SK-N-SH (cell line): ENCODE data around the gene ABCD1. TPM values are rescaled to one million over a fixed set of nuclear protein-coding genes. Genes with fewer than 3 reads are reported as not detected.
"Not testable (repeated sequence)": the region's sequence is repeated elsewhere in the genome, so short reads cannot be mapped to it uniquely, and the experiment has no call there.

Source experiments
- CTCF ChIA-PET: fragments of 300-600, 350-600 bp; formaldehyde crosslinking; extraction: SDS; loops from one replicate; lab custom pipeline; 2021; lab: Yijun Ruan, JAX
- POLR2A ChIA-PET: fragments of 350-600 bp; sonication (Branson Sonifier 250); formaldehyde crosslinking; extraction: SDS; loops from one replicate; lab custom pipeline; 2020; ENCODE audit warnings: antibody characterized with exemption, inconsistent platforms; lab: Yijun Ruan, JAX
- DNase-seq: peaks from one replicate; pipeline ENCODE4 v3.0.0; 2012
- H2AFZ ChIP-seq: fragments of 200-600 bp; sonication (generic); 2 replicates; pipeline ENCODE4 v1.8.1; 2016; ENCODE audit warnings: antibody characterized with exemption, mild to moderate bottlenecking, low read depth
- H3F3A ChIP-seq: fragments of 200-600 bp; sonication (generic); replicated peaks from 2 replicates; pipeline ENCODE3; 2016; ENCODE audit warnings: antibody characterized with exemption, mild to moderate bottlenecking; ENCODE audit not compliant: insufficient read depth
- H3K27ac ChIP-seq, 2 experiments: fragments of 200-500 bp in 1 of 2; fragments of 200-600 bp in 1 of 2; sonication (Bioruptor generic) in 1 of 2; sonication (generic), shearing (Covaris generic) in 1 of 2; 2 replicates each; pipeline versions ENCODE4 v1.5.1 to v1.6.1; 2014 to 2016; ENCODE audit warnings: low read depth in 2 of 2, inconsistent platforms in 1 of 2, low read length in 1 of 2, mild to moderate bottlenecking in 1 of 2, mixed read lengths in 1 of 2
- H3K27me3 ChIP-seq: fragments of 200-600 bp; sonication (generic), shearing (Covaris generic); 2 replicates; pipeline ENCODE4 v1.6.1; 2016; ENCODE audit warnings: mixed run types; ENCODE audit not compliant: insufficient read depth
- H3K36me3 ChIP-seq, 2 experiments: fragments of 200-500 bp in 1 of 2; fragments of 200-600 bp in 1 of 2; sonication (Bioruptor generic) in 1 of 2; sonication (generic) in 1 of 2; replicated peaks in 1 of 2; 2 replicates each; pipeline versions ENCODE3 to v1.5.1; 2014 to 2016; ENCODE audit warnings: low read length in 1 of 2, mild to moderate bottlenecking in 1 of 2; ENCODE audit not compliant: insufficient read depth in 2 of 2, control insufficient read depth in 1 of 2
- H3K4me1 ChIP-seq, 2 experiments: fragments of 200-500 bp in 1 of 2; fragments of 200-600 bp in 1 of 2; sonication (Bioruptor generic) in 1 of 2; sonication (generic), shearing (Covaris generic) in 1 of 2; 2 replicates each; pipeline versions ENCODE4 v1.5.1 to v1.6.1; 2014 to 2016; ENCODE audit warnings: low read depth in 1 of 2, low read length in 1 of 2, mixed run types in 1 of 2; ENCODE audit not compliant: insufficient read depth in 2 of 2, control insufficient read depth in 1 of 2
- H3K4me2 ChIP-seq: fragments of 200-600 bp; sonication (generic), shearing (Covaris generic); 2 replicates; pipeline ENCODE4 v1.6.1; 2017; ENCODE audit warnings: mixed run types
- H3K4me3 ChIP-seq, 2 experiments: fragments of 200-500 bp in 1 of 2; fragments of 200-600 bp in 1 of 2; sonication (Bioruptor generic) in 1 of 2; sonication (generic), shearing (Covaris generic) in 1 of 2; 2 replicates each; pipeline versions ENCODE4 v1.5.1 to v1.8.1; 2014 to 2016; ENCODE audit warnings: low read depth in 2 of 2, inconsistent platforms in 1 of 2, low read length in 1 of 2, mild to moderate bottlenecking in 1 of 2, mixed read lengths in 1 of 2, moderate library complexity in 1 of 2
- H3K79me2 ChIP-seq: fragments of 200-600 bp; sonication (generic); 2 replicates; pipeline ENCODE4 v1.8.1; 2017; ENCODE audit warnings: mild to moderate bottlenecking; ENCODE audit not compliant: insufficient read depth
- H3K9ac ChIP-seq: fragments of 200-600 bp; sonication (generic); 2 replicates; pipeline ENCODE4 v1.6.1; 2017; ENCODE audit warnings: mixed run types
- H3K9me2 ChIP-seq: fragments of 200-600 bp; sonication (generic); 2 replicates; pipeline ENCODE4 v1.6.1; 2017; ENCODE audit warnings: mixed run types
- H3K9me3 ChIP-seq: fragments of 200-600 bp; sonication (generic); 2 replicates; pipeline ENCODE4 v1.6.1; 2017; ENCODE audit warnings: mixed run types, mild to moderate bottlenecking, moderate library complexity
- H4K20me1 ChIP-seq: fragments of 200-600 bp; sonication (generic); 2 replicates; pipeline ENCODE4 v1.6.1; 2017; ENCODE audit warnings: mild to moderate bottlenecking, mixed run types; ENCODE audit not compliant: insufficient read depth
- EP300 ChIP-seq, 2 experiments: IDR thresholded peaks; 2 replicates each; pipeline versions ENCODE4 v1.4.0 to v1.6.1; 2012; ENCODE audit warnings: borderline replicate concordance in 1 of 2, low read depth in 1 of 2, low read length in 1 of 2
- FOXJ3 ChIP-seq: sonication (generic); formaldehyde crosslinking; IDR thresholded peaks from 2 replicates; pipeline ENCODE4 v1.5.1; 2020; ENCODE audit warnings: mild to moderate bottlenecking, missing genetic modification reagents
- NFIC ChIP-seq: IDR thresholded peaks from 2 replicates; pipeline ENCODE4 v1.4.0; 2012; ENCODE audit warnings: borderline replicate concordance
- RAD21 ChIP-seq: IDR thresholded peaks from 2 replicates; pipeline ENCODE4 v1.6.1; 2012; ENCODE audit warnings: mild to moderate bottlenecking, low read length
- RCOR1 ChIP-seq: fragments of 150-350 bp; IDR thresholded peaks from 2 replicates; pipeline ENCODE4 v1.6.1; 2017; ENCODE audit warnings: antibody characterized with exemption, low read length
- RXRA ChIP-seq: IDR thresholded peaks from 2 replicates; pipeline ENCODE4 v1.4.0; 2012; ENCODE audit warnings: low read depth, mild to moderate bottlenecking, borderline replicate concordance
- SIN3A ChIP-seq: IDR thresholded peaks from 2 replicates; pipeline ENCODE4 v1.6.1; 2012; ENCODE audit warnings: low read depth, mild to moderate bottlenecking, low read length, moderate library complexity, borderline replicate concordance
- SMC3 ChIP-seq: IDR thresholded peaks from 2 replicates; pipeline ENCODE4 v1.6.1; 2012; ENCODE audit warnings: low read depth, low read length, improper control_type of control experiment
- TEAD4 ChIP-seq: IDR thresholded peaks from 2 replicates; pipeline ENCODE4 v1.4.0; 2012; ENCODE audit warnings: mild to moderate bottlenecking, borderline replicate concordance; ENCODE audit not compliant: insufficient read depth
- YY1 ChIP-seq: IDR thresholded peaks from 2 replicates; pipeline ENCODE4 v1.4.0; 2012; ENCODE audit warnings: low read depth, mild to moderate bottlenecking
- WGBS: methylation state at CpG from one replicate; pipeline ENCODE4 v1.1.6; 2017; ENCODE audit warnings: low lambda C conversion rate; 5-methylcytosine and 5-hydroxymethylcytosine counted together
- polyA plus RNA-seq, 3 experiments: library from polyadenylated mRNA; depleted of rRNA; stranded (reverse); fragments of >200 nt; gene quantifications; 2 replicates each; pipeline ENCODE4 v1.2.3, GENCODE V29; 2012
- TF ChIP-seq, protein P1 (sequence below): fragments of 150-350 bp; IDR thresholded peaks from 2 replicates; pipeline ENCODE4 v1.6.1; 2016; ENCODE audit warnings: mild to moderate bottlenecking, low read depth, low read length

Gene ABCD1
- polyA plus RNA-seq, 1 of the 3 experiments (the other 2 are of a cell fraction), result 7.9 TPM

- Histone ChIP-seq H3K36me3 (peaks cover 0 to 2% of the 10 kb centered on the region in 2 experiments), H3K4me1 (peaks cover 0 to 37% of the 10 kb centered on the region in 2 experiments; a peak in 1 of 4 replicates), H2AFZ (no peak overlapping the region), H3K4me3 (no peak overlapping the region), H3K4me2 (no peak overlapping the region), H3K9me3 (no peaks in the 10 kb centered on the region), H3K27me3 (no peaks in the 10 kb centered on the region; the same call in 1 of the 2 replicates), H3K9me2 (no peaks in the 10 kb centered on the region), H3K27ac (no peak overlapping the region; a peak in 1 of 4 replicates), H3K79me2 (peaks cover 12% of the 10 kb centered on the region), H3F3A (no peaks in the 10 kb centered on the region), H3K9ac (no peak overlapping the region), H4K20me1 (peaks cover 9% of the 10 kb centered on the region; the same call in 1 of the 2 replicates)
- DNase-seq, result no peak
- ChIA-PET CTCF (interaction anchor here (1.0 to 1.3 kb wide), 3 partner anchors 15 to 154 kb away, joined by 3 to 5 read pairs (median 3); no protein-coding TSS in a partner anchor), POLR2A (interaction anchor here (1.2 kb wide), 1 partner anchor 14 kb away, joined by 3 read pairs; no protein-coding TSS in a partner anchor)
- TF ChIP-seq SMC3 (no peak), SIN3A (no peak)
- TF ChIP-seq, protein P1, sequence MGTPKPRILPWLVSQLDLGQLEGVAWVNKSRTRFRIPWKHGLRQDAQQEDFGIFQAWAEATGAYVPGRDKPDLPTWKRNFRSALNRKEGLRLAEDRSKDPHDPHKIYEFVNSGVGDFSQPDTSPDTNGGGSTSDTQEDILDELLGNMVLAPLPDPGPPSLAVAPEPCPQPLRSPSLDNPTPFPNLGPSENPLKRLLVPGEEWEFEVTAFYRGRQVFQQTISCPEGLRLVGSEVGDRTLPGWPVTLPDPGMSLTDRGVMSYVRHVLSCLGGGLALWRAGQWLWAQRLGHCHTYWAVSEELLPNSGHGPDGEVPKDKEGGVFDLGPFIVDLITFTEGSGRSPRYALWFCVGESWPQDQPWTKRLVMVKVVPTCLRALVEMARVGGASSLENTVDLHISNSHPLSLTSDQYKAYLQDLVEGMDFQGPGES, result no peak
- 45% methylated on average over 19 of the region's 31 CpGs for WGBS
These were observed 31.2 kb upstream of the ABCD1 start for GRCh38 chrX:153693216-153694086.

DNA sequence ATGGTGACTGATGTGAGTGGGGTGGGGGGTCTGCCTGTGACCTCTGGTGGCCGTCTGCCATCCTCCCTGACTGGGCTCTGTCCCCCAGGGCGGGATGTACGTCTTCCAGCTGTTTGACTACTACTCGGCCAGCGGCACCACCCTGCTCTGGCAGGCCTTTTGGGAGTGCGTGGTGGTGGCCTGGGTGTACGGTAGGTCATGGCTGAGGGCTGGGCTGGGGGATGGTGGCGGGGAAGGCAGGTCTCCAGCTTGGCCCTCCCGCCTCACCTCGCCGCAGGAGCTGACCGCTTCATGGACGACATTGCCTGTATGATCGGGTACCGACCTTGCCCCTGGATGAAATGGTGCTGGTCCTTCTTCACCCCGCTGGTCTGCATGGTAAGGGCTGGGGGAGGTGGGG, 30.4 kb upstream of the ABCD1 start:
- peaks cover 0 to 37% of the 10 kb centered on the region in 2 experiments; a peak in 1 of 4 replicates for H3K4me1 ChIP-seq
- H3K36me3 ChIP-seq, H2AFZ ChIP-seq, H3K4me3 ChIP-seq, H3K27ac ChIP-seq, H3K27me3 ChIP-seq, DNase-seq, H3K4me2 ChIP-seq, H4K20me1 ChIP-seq, H3F3A ChIP-seq, POLR2A ChIA-PET, H3K9me3 ChIP-seq, H3K9ac ChIP-seq, H3K9me2 ChIP-seq: not testable (repeated sequence)
- CTCF ChIA-PET, result interaction anchor here (1.0 kb wide), 1 partner anchor 85 kb away, joined by 3 read pairs; no protein-coding TSS in a partner anchor
- peaks cover 12% of the 10 kb centered on the region for H3K79me2 ChIP-seq
- 84% methylated on average over 3 of the region's 16 CpGs for WGBS

- Histone ChIP-seq H3K9me3 (no peaks in the 10 kb centered on the region), H3K4me3 (no peak overlapping the region), H3K4me2 (no peak overlapping the region), H3K4me1 (peaks cover 0 to 33% of the 10 kb centered on the region in 2 experiments; a peak in 1 of 4 replicates), H3K9ac (no peak overlapping the region), H3K36me3 (peaks cover 0 to 2% of the 10 kb centered on the region in 2 experiments), H3F3A (no peaks in the 10 kb centered on the region), H3K79me2 (peaks cover 7% of the 10 kb centered on the region), H3K27ac (no peak overlapping the region), H2AFZ (no peak overlapping the region), H3K9me2 (no peaks in the 10 kb centered on the region), H3K27me3 (no peaks in the 10 kb centered on the region; the same call in 1 of the 2 replicates), H4K20me1 (peaks cover 5% of the 10 kb centered on the region; the same call in 1 of the 2 replicates)
- CTCF ChIA-PET, result interaction anchor here (1.0 to 1.3 kb wide), 2 partner anchors 13 to 85 kb away, joined by 3 to 7 read pairs; no protein-coding TSS in a partner anchor
- WGBS, result 64% methylated on average over 13 of the region's 23 CpGs
- POLR2A ChIA-PET, result no interaction called here
- no peak for DNase-seq
- TF ChIP-seq EP300 (IDR thresholded peaks at IDR 0.05; ENCODE audit: borderline replicate concordance in 1 of 2, low read depth in 1 of 2, low read length in 1 of 2), result no peak
- no peak for TF ChIP-seq RCOR1
- TF ChIP-seq TEAD4, result no peak
- no peak for TF ChIP-seq RXRA
- no peak for TF ChIP-seq YY1
- TF ChIP-seq RAD21, result no peak
- TF ChIP-seq NFIC, result no peak
- no peak for TF ChIP-seq FOXJ3
These were observed 29.9 kb upstream of the ABCD1 start for GRCh38 chrX:153694687-153695270.
